ENCODE results near the gene TUBB6.

GRCh38 chr18:12283256-12283655, 24.8 kb upstream of the TUBB6 start:
- TF ChIP-seq CTCF (IDR thresholded peaks at IDR 0.05; ENCODE audit: low read depth, low read length) (peak; percentile 28), POLR2A (IDR thresholded peaks at IDR 0.05; ENCODE audit: extremely low read depth, insufficient read length) (no peak), MYC (IDR thresholded peaks at IDR 0.05; ENCODE audit: low read depth, low read length) (no peak), MAX (IDR thresholded peaks at IDR 0.05; ENCODE audit: low read depth, low read length) (no peak)
